Keratinocyte (primary cell): Measurements from ENCODE around the gene TUBB6. TPM values are rescaled to one million over a fixed set of nuclear protein-coding genes. Genes with fewer than 3 reads are reported as not detected.

ENCODE experiments used
- DNase-seq: peaks from one replicate; pipeline ENCODE4 v3.0.0-alpha.2; 2011; ENCODE audit warnings: low read depth, missing footprints, low spot score
- FAIRE-seq: peaks from 2 replicates; lab custom pipeline; 2011; peaks lifted over from hg19 to GRCh38; lab: Jason Lieb, UNC
- H2AFZ ChIP-seq: 2 replicates; pipeline ENCODE4 v1.6.0; 2012; ENCODE audit warnings: low read length, control low read depth, inconsistent platforms; ENCODE audit not compliant: control insufficient read depth
- H3K27ac ChIP-seq: 2 replicates; pipeline ENCODE4 v1.5.1; 2011; ENCODE audit warnings: low read length; ENCODE audit not compliant: control insufficient read depth, insufficient read depth
- H3K27me3 ChIP-seq: 3 replicates; pipeline ENCODE4 v1.6.0; 2011; ENCODE audit warnings: low read length; ENCODE audit not compliant: control insufficient read depth, insufficient read depth; ENCODE audit errors: extremely low read depth
- H3K36me3 ChIP-seq, 2 experiments: 2 replicates in 1 of 2; 3 replicates in 1 of 2; pipeline ENCODE4 v1.5.1; 2011; ENCODE audit warnings: low read length in 2 of 2, mild to moderate bottlenecking in 1 of 2; ENCODE audit not compliant: control insufficient read depth in 2 of 2, insufficient read depth in 2 of 2; ENCODE audit errors: extremely low read depth in 1 of 2
- H3K4me1 ChIP-seq: 3 replicates; pipeline ENCODE4 v1.5.1; 2011; ENCODE audit warnings: low read length; ENCODE audit not compliant: control insufficient read depth, insufficient read depth; ENCODE audit errors: extremely low read depth
- H3K4me2 ChIP-seq: 3 replicates; pipeline ENCODE4 v1.6.0; 2011; ENCODE audit warnings: low read depth, low read length; ENCODE audit not compliant: control insufficient read depth, insufficient read depth; ENCODE audit errors: extremely low read depth
- H3K4me3 ChIP-seq, 3 experiments: fragments of 200-600 bp in 1 of 3; sonication (generic) in 1 of 3; 2 replicates in 2 of 3; 3 replicates in 1 of 3; pipeline ENCODE4 v1.5.1; 2011 to 2016; ENCODE audit warnings: low read length in 3 of 3, mild to moderate bottlenecking in 3 of 3, control low read depth in 2 of 3, inconsistent platforms in 1 of 3, low read depth in 1 of 3, mixed read lengths in 1 of 3, mixed run types in 1 of 3, moderate library complexity in 1 of 3; ENCODE audit not compliant: control insufficient read depth in 2 of 3, insufficient read depth in 2 of 3; ENCODE audit errors: extremely low read depth in 1 of 3
- H3K79me2 ChIP-seq: 2 replicates; pipeline ENCODE4 v1.6.0; 2012; ENCODE audit warnings: low read length; ENCODE audit not compliant: control insufficient read depth, insufficient read depth
- H3K9ac ChIP-seq: 3 replicates; pipeline ENCODE4 v1.6.0; 2011; ENCODE audit warnings: low read length; ENCODE audit not compliant: control insufficient read depth, insufficient read depth; ENCODE audit errors: extremely low read depth
- H3K9me1 ChIP-seq: 3 replicates; pipeline ENCODE4 v1.6.0; 2011; ENCODE audit warnings: low read length; ENCODE audit not compliant: control insufficient read depth, insufficient read depth; ENCODE audit errors: extremely low read depth
- H3K9me3 ChIP-seq: 2 replicates; pipeline ENCODE4 v1.5.1; 2012; ENCODE audit warnings: low read depth, low read length; ENCODE audit not compliant: control insufficient read depth
- H4K20me1 ChIP-seq: 3 replicates; pipeline ENCODE4 v1.6.0; 2011; ENCODE audit warnings: low read length; ENCODE audit not compliant: control insufficient read depth, insufficient read depth; ENCODE audit errors: extremely low read depth
- CTCF ChIP-seq, 3 experiments: IDR thresholded peaks in 1 of 3; conservative IDR thresholded peaks in 1 of 3; optimal IDR thresholded peaks in 1 of 3; 2 replicates in 2 of 3; 3 replicates in 1 of 3; pipeline versions ENCODE3 to v1.5.1; 2011; ENCODE audit warnings: low read length in 3 of 3, mild to moderate bottlenecking in 3 of 3, moderate library complexity in 2 of 3, control low read depth in 1 of 3, inconsistent platforms in 1 of 3; ENCODE audit not compliant: insufficient read depth in 2 of 3; ENCODE audit errors: extremely low read depth in 1 of 3
- EZH2 ChIP-seq: IDR thresholded peaks from one replicate; pipeline ENCODE4 v1.6.1; 2012; ENCODE audit warnings: inconsistent platforms, mild to moderate bottlenecking, low read length, moderate library complexity
- dilution Hi-C: fragments of 300-500 bp; cut with MboI; formaldehyde crosslinking; loops from one replicate; pipeline ENCODE4 v1.7.0; 2020; ENCODE audit warnings: low sequenced_read_pairs; ENCODE audit not compliant: extremely low pct_ligation_motif_present
- polyA plus RNA-seq, 5 experiments: library from polyadenylated mRNA; depleted of rRNA in 3 of 5; stranded (reverse) in 3 of 5; stranded (forward) in 1 of 5; unstranded in 1 of 5; fragments of >200 nt; gene quantifications; 1 replicate in 1 of 5; 2 replicates in 3 of 5; 3 replicates in 1 of 5; pipeline versions ENCODE4 v1.2.1 to v1.2.3, GENCODE V29; 2011 to 2012; ENCODE audit warnings: missing spikeins in 2 of 5, low read depth in 1 of 5, low replicate concordance in 1 of 5

The TUBB6 gene
- polyA plus RNA-seq, 1 donor (not counting 4 experiments of a cell fraction or from before 2014, with no cell fraction given), result 479 TPM

- Histone ChIP-seq H3K4me2 (no peak overlapping the region), H2AFZ (no peak overlapping the region), H3K9me1 (no peaks in the 10 kb centered on the region), H3K4me1 (peaks cover 48% of the 10 kb centered on the region), H3K36me3 (peaks cover 29 to 73% of the 10 kb centered on the region in 2 experiments), H4K20me1 (peaks cover 12% of the 10 kb centered on the region), H3K9ac (no peak overlapping the region), H3K9me3 (no peaks in the 10 kb centered on the region), H3K4me3 (no peak overlapping the region), H3K27ac (no peak overlapping the region), H3K27me3 (no peaks in the 10 kb centered on the region), H3K79me2 (peaks cover 90% of the 10 kb centered on the region)
- no peak for TF ChIP-seq EZH2
- no peak for TF ChIP-seq CTCF (optimal IDR thresholded peaks at IDR 0.05 in 1 of 3, IDR thresholded peaks at IDR 0.05 in 1 of 3, conservative IDR thresholded peaks at IDR 0.05 in 1 of 3; ENCODE audit: extremely low read depth in 1 of 3, insufficient read depth in 2 of 3, low read length in 3 of 3)
- dilution Hi-C loops, result no loop called here
- DNase-seq (no peak), FAIRE-seq (no peak)
Observed at GRCh38 chr18:12312976-12313375, 4.9 kb downstream of the TUBB6 start.

DNA sequence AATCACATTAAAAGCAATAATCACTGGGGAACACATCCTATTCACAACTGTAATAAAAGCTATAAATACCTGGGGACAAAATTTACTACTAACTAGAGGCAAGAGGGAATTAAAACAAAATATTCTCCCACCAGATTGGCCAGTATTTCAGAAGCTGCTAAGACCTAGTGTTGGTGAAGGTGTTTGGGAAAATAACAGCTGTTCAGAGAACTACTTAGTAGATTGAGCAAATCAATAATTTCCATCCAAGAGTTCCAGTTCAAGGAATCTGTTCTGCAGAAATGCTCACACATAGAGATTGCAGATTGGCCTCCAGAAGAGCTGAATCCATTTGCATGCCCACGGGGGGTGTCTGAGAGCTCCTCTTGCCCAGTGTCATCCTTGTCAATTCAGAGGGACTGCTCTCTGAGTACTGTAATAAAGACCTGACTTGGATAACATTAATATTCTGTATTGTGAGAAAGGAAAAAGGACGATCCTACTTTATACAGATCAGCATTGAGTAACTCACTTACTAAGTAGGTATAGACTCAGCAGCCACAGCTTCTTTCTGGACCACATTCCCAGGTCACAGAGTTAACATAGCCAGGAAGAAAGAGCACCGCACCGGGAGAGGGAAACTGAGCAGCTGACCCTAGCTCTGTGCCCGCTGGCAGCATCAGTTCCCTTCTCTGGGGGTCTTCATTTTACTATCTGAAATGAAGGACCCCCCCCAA lies 5.6 kb downstream of the TUBB6 start:
- DNase-seq (no peak), FAIRE-seq (no peak)
- dilution Hi-C loops, result no loop called here
- Histone ChIP-seq H3K4me1 (peaks cover 48% of the 10 kb centered on the region), H3K27ac (no peak overlapping the region), H3K79me2 (peaks cover 95% of the 10 kb centered on the region), H3K9me1 (no peaks in the 10 kb centered on the region), H3K9me3 (no peaks in the 10 kb centered on the region), H2AFZ (no peak overlapping the region), H3K4me3 (no peak overlapping the region), H3K36me3 (peaks cover 33 to 80% of the 10 kb centered on the region in 2 experiments), H4K20me1 (peaks cover 12% of the 10 kb centered on the region), H3K27me3 (no peaks in the 10 kb centered on the region), H3K4me2 (peak overlapping the region; percentile 62), H3K9ac (peak overlapping the region; percentile 15)
- TF ChIP-seq CTCF (optimal IDR thresholded peaks at IDR 0.05 in 1 of 3, IDR thresholded peaks at IDR 0.05 in 1 of 3, conservative IDR thresholded peaks at IDR 0.05 in 1 of 3; ENCODE audit: extremely low read depth in 1 of 3, insufficient read depth in 2 of 3, low read length in 3 of 3) (no peak), EZH2 (no peak)
